Measurements from ENCODE around the gene CCDC192. TPM values are rescaled to one million over a fixed set of nuclear protein-coding genes. Genes with fewer than 3 reads are reported as not detected.
"Not testable (repeated sequence)": the region's sequence is repeated elsewhere in the genome, so short reads cannot be mapped to it uniquely, and the experiment has no call there.

Gene CCDC192
- total RNA-seq, 2 donors from 2014 or later: 0.25 TPM; not detected in 1

DNA sequence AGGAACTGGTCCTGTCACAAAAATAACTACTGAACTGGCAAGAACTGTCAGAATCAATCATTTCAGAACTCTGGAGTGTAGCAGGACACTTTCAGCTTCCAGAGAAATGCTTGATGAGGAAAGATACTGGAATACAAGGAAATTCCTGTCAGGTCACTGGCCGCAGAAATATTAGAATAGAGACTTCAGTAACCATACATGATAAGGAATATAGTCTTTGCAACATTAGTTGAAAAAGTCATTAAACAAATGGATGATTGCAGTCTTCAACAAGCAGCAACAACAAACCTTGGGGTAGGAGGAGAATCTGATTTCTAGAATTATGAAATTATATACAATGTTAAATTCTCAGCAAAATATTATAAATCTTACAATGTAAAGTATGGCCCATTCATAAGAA lies 88.2 kb downstream of the CCDC192 start:
- DNase-seq: no peak
- H3K36me3 Mint-ChIP-seq (ENCODE audit: insufficient read depth in 2 of 2): peaks cover 19 to 28% of the 10 kb centered on the region in 2 donors
- H3K4me3 Mint-ChIP-seq: no peak overlapping the region
- H3K27ac Mint-ChIP-seq: no peak overlapping the region
- peaks cover 13 to 14% of the 10 kb centered on the region in 2 donors for H3K9me3 Mint-ChIP-seq
- no peak for ATAC-seq (replicated peaks in 1 of 2)
- peaks cover 13% of the 10 kb centered on the region for H3K27me3 Mint-ChIP-seq (ENCODE audit: low read depth)
- H3K4me1 Mint-ChIP-seq (ENCODE audit: low read depth): peaks cover 9% of the 10 kb centered on the region

DNA sequence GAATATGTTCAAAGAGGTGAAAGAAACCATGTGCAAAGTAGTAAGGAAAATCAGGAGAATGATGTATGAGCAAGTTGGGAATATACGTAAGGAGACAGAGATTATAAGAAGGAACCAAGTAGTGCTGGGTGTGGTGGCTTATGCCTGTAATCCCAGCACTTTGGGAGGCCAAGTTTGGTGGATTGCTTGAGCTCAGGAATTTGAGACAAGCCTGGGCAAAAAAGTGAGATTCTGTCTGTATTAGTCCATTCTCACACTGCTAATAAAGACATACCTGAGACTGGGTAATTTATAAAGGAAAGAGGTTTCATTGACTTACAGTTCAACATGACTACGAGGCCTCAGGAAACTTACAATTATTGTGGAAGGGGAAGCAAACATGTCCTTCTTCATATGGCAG lies 88.7 kb downstream of the CCDC192 start:
- not testable (repeated sequence) for H3K4me1 Mint-ChIP-seq (ENCODE audit: low read depth); ATAC-seq (replicated peaks in 1 of 2); H3K4me3 Mint-ChIP-seq; DNase-seq; H3K27ac Mint-ChIP-seq
- H3K36me3 Mint-ChIP-seq (ENCODE audit: insufficient read depth in 2 of 2): peaks cover 19 to 28% of the 10 kb centered on the region in 2 donors
- peaks cover 13% of the 10 kb centered on the region for H3K27me3 Mint-ChIP-seq (ENCODE audit: low read depth)
- H3K9me3 Mint-ChIP-seq: peaks cover 13 to 14% of the 10 kb centered on the region in 2 donors

DNA sequence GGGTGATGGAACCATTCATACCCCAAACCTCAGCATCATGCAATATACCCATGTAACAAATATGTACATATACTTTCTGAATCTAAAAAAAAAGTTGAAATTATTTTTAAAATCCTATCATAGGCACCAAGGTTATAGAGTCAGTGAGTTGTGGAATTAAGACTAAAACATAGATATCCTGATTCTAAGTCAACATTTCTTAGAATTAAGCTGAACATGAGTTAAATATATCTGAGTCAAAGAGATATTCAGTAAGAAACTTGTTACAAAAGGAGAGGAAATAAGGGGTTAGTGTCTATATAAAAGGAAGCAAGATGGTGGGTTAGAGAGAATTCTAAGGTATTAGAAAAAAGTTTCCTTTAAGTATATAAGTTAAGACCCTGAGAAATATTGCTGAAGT lies 89.9 kb downstream of the CCDC192 start:
- Mint-ChIP-seq H3K36me3 (ENCODE audit: insufficient read depth in 2 of 2) (peaks cover 19 to 22% of the 10 kb centered on the region in 2 donors), H3K9me3 (peaks cover 8 to 14% of the 10 kb centered on the region in 2 donors), H3K27me3 (ENCODE audit: low read depth) (peaks cover 8% of the 10 kb centered on the region), H3K4me3 (peak overlapping the region in 1 of 2 donors; percentile 16), H3K4me1 (ENCODE audit: low read depth) (no peaks in the 10 kb centered on the region), H3K27ac (peak overlapping the region; percentile 10)
- DNase-seq (no peak), ATAC-seq (replicated peaks in 1 of 2) (peak; percentile 5 to 65)

DNA sequence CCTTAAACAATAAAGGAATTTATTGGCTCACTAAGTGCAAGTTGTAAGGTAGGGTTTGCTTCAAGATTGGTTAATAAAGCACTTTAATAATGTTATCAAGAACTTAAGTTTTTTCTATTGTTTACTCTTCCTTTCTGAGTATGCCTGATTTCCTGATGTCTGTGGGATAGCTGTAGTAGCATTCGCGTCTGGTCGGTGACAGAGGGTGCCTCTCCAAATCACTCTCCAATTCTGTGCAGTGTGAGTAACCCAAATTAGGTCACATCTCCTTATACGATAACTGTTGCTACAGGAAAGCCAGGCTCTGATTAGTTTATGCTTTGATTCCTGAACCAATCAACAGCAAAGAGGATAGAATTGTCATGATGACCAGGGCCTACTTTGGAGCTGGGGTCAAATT lies 90.7 kb downstream of the CCDC192 start:
- no peak for DNase-seq
- Mint-ChIP-seq H3K27me3 (ENCODE audit: low read depth) (peaks cover 8% of the 10 kb centered on the region), H3K27ac (no peak overlapping the region), H3K9me3 (peaks cover 5 to 11% of the 10 kb centered on the region in 2 donors), H3K4me3 (no peak overlapping the region), H3K36me3 (ENCODE audit: insufficient read depth in 2 of 2) (peaks cover 16 to 18% of the 10 kb centered on the region in 2 donors), H3K4me1 (ENCODE audit: low read depth) (no peaks in the 10 kb centered on the region)
- ATAC-seq (replicated peaks in 1 of 2): no peak

DNA sequence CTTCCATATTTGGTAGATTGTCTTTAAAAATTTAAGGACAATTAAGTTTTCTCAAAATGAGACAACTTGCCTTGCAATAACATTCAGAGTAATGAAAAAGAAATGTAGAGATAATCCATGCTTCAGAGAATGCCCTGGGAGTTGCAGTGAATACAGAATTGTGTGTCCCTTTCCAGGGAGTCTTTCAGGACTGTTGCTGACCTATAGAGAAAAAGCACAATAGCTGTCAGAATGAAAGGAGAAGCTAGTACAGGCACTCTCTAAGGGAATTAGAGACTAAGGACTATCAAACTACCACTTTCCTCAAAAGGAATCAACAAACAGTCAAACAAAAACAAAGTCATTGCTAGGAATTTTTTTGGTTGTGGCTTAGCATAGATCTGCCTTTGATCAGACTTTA lies 93.0 kb downstream of the CCDC192 start:
- Mint-ChIP-seq H3K27ac (no peak overlapping the region), H3K9me3 (peaks cover 5 to 9% of the 10 kb centered on the region in 2 donors), H3K4me3 (no peak overlapping the region), H3K4me1 (ENCODE audit: low read depth) (no peaks in the 10 kb centered on the region), H3K36me3 (ENCODE audit: insufficient read depth in 2 of 2) (peaks cover 10% of the 10 kb centered on the region in 2 donors), H3K27me3 (ENCODE audit: low read depth) (peaks cover 8% of the 10 kb centered on the region)
- DNase-seq: no peak
- ATAC-seq (replicated peaks in 1 of 2): no peak

DNA sequence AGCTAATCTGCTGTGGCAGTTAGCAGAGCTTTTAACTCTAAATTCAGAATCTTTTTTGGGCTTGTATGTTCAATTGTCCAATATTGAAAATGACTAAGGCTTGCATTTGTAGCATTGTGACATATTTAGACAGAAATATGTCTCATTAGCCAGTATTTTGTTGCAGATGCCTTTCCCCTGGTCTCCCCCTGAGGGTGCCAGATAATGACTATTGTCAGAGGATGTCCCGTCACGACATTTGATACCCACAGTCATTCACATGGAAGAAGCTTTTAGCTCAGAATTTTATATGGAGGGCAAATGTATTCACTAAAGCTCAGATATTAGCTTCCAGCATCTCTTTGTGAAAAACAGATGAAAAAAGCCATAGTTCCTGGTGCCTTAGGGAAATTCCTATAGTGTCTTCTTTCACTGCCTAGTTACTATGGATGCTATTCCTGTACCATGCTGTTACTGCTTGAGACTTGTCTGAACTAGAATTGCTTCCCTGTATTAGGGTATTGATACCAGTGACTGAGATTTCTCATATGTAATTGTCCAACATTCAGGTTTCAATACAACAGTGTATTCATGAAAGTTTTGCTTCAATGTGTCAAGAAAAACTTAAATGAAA lies 96.2 kb downstream of the CCDC192 start:
- H3K27me3 Mint-ChIP-seq (ENCODE audit: low read depth): peaks cover 9% of the 10 kb centered on the region
- DNase-seq (no peak), ATAC-seq (replicated peaks in 1 of 2) (no peak)
- H3K36me3 Mint-ChIP-seq (ENCODE audit: insufficient read depth in 2 of 2): no peaks in the 10 kb centered on the region
- no peak overlapping the region for H3K4me3 Mint-ChIP-seq
- H3K9me3 Mint-ChIP-seq: no peaks in the 10 kb centered on the region
- H3K4me1 Mint-ChIP-seq (ENCODE audit: low read depth): no peaks in the 10 kb centered on the region
- H3K27ac Mint-ChIP-seq: no peak overlapping the region

DNA sequence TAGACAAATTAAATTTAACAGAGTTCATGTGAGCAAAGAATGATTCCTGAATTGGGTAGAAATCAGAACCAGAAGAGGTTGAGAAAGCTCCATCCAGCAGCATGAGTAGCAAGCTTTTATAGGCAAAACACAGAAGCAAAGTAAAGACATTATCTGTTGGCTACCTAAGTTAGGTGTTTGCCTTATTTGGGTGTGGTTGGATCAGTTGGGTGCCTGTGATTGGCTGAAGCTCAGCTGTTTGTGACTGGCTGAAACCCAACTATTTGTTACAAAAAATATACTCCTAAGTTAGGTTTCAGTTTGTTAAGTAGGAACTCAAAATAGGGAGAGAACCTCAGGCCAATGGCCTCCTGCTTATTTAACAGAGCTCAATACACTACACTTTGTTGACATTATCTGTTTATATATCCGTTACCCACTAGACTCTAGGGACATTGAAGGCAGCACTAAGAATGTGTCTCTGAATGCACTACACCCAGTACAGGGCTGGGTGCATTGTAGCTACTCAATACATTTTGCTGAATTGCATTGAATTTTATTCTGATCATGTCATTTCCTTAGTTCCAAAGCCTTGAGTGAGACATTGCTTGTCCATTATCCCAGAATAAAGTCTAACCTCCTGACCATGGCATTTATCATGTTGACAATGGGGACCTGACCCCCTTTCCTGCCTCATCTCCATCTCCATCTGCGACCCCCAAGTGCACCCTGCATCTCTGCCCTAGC lies 98.7 kb downstream of the CCDC192 start:
- Mint-ChIP-seq H3K36me3 (ENCODE audit: insufficient read depth in 2 of 2) (no peaks in the 10 kb centered on the region), H3K27ac (no peak overlapping the region), H3K4me3 (no peak overlapping the region), H3K9me3 (no peaks in the 10 kb centered on the region), H3K4me1 (ENCODE audit: low read depth) (no peaks in the 10 kb centered on the region), H3K27me3 (ENCODE audit: low read depth) (peaks cover 9% of the 10 kb centered on the region)
- ATAC-seq (replicated peaks in 1 of 2): no peak
- DNase-seq: no peak

DNA sequence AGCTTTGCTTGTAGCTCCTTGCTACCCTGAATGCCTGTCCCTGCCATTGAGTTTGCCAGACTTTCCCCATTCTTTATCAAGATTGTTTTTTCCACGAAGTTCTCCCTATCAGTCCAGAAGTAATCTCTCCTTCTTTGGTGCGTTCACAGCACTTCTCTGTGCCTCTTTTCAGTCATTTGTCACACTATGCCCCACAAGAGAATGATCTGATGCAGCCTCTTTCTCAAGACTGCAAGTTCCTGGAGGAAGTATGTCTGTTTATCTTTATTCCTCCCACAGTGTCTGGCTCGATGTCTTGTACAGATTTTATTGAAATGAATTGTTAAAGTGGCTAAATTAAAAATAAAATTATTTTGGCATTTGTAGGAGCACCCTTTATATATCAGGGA lies 99.3 kb downstream of the CCDC192 start:
- Mint-ChIP-seq H3K9me3 (no peaks in the 10 kb centered on the region), H3K36me3 (ENCODE audit: insufficient read depth in 2 of 2) (no peaks in the 10 kb centered on the region), H3K27me3 (ENCODE audit: low read depth) (peaks cover 9% of the 10 kb centered on the region), H3K4me1 (ENCODE audit: low read depth) (no peaks in the 10 kb centered on the region), H3K4me3 (no peak overlapping the region), H3K27ac (no peak overlapping the region)
- DNase-seq (no peak), ATAC-seq (replicated peaks in 1 of 2) (no peak)

DNA sequence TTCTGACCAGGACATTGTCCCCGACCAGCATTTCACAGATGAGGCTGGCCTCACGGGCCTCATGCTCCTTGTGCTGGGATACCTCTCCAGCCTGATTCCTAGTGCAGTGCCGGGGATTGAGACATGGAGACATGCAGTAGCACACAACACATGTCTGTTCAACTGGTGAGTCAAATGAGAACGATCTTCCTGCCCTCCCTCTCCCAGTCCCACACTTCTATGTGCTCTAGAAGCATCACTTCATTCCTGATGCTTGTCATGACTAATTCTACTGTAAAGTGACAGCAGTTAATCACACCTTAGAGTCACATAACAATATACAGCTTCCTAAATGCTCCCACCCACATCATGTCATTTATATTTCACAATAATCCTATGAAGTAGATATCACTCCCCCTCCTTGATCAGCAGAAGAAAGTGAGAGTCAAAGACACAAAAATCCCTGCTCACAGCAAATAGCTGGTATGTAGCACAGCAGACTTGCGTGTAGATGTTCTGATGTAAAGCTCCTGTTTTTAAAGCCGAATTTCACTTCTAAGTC lies 101.8 kb downstream of the CCDC192 start:
- DNase-seq (no peak), ATAC-seq (replicated peaks in 1 of 2) (no peak)
- no peak overlapping the region for H3K27ac Mint-ChIP-seq
- H3K27me3 Mint-ChIP-seq (ENCODE audit: low read depth): peaks cover 11% of the 10 kb centered on the region
- H3K9me3 Mint-ChIP-seq: no peaks in the 10 kb centered on the region
- H3K4me1 Mint-ChIP-seq (ENCODE audit: low read depth): no peaks in the 10 kb centered on the region
- no peak overlapping the region for H3K4me3 Mint-ChIP-seq
- no peaks in the 10 kb centered on the region for H3K36me3 Mint-ChIP-seq (ENCODE audit: insufficient read depth in 2 of 2)

DNA sequence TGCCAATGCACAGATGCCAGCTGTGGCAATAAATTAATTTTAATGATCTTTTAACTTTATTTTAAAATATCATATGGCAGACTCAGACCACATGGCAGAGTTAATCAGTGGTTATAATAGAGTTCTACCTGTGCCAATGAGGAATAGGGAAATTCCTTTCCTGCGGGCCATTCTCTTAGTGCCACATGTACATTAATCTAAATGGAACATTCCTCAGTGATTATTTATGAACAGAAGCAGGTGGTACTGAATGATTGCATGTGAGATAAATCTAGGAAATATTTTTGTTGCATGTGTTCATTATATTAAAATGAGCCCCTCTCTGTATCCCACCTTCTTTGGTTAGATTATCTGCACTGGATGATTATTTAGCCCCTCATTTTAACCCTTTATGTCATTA lies 102.3 kb downstream of the CCDC192 start:
- H3K36me3 Mint-ChIP-seq (ENCODE audit: insufficient read depth in 2 of 2): no peaks in the 10 kb centered on the region
- no peaks in the 10 kb centered on the region for H3K9me3 Mint-ChIP-seq
- ATAC-seq (replicated peaks in 1 of 2) (no peak), DNase-seq (no peak)
- no peak overlapping the region for H3K27ac Mint-ChIP-seq
- H3K4me1 Mint-ChIP-seq (ENCODE audit: low read depth): no peaks in the 10 kb centered on the region
- no peak overlapping the region for H3K4me3 Mint-ChIP-seq
- peaks cover 16% of the 10 kb centered on the region for H3K27me3 Mint-ChIP-seq (ENCODE audit: low read depth)

DNA sequence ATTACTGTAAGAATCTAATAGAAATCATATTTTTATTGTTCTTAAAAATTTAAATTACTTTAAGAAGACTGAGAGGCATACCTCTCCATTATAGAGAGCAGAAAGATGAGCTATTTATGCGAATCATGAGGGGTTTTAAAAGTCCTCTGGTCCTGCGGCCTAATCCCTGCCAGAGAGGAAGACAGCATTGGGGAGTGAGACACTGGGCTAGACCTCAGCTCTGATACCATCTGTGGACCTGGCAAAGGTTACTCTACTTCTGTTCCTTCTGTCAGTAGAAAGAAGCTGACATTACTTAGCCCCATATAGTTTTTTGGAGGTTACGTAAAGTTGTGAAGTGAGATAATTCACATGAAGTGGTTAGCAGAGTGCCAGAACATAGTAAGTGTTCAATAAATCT lies 103.6 kb downstream of the CCDC192 start:
- ATAC-seq (replicated peaks in 1 of 2): no peak

DNA sequence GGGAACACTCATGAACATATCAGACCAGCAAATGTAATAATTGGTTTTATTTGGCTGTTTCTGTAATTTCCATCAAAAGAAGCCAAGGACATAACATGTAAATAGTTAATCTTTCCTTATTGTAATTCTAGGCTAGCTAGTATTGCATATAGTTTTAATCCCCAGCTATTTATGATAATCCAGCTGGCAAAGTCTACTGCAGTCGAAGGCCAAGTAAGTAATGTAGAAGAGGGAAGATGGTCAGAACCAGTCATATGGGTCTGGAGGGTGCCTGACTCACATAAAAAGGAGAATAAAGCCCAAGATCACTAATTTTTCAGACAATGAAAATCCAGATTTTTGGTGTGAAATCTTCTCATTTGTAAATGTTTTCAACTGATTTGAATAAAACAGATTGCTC lies 106.3 kb downstream of the CCDC192 start:
- Mint-ChIP-seq H3K27ac (no peak overlapping the region), H3K36me3 (ENCODE audit: insufficient read depth in 2 of 2) (no peaks in the 10 kb centered on the region), H3K4me3 (no peak overlapping the region), H3K4me1 (ENCODE audit: low read depth) (no peaks in the 10 kb centered on the region), H3K9me3 (no peaks in the 10 kb centered on the region), H3K27me3 (ENCODE audit: low read depth) (peaks cover 27% of the 10 kb centered on the region)
- ATAC-seq (replicated peaks in 1 of 2) (no peak), DNase-seq (no peak)

More for the DNA sequence above, 103.6 kb downstream of the CCDC192 start:
- H3K36me3 Mint-ChIP-seq (ENCODE audit: insufficient read depth in 2 of 2): no peaks in the 10 kb centered on the region
- no peaks in the 10 kb centered on the region for H3K4me1 Mint-ChIP-seq (ENCODE audit: low read depth)
- no peak overlapping the region for H3K4me3 Mint-ChIP-seq
- no peak overlapping the region for H3K27ac Mint-ChIP-seq
- H3K27me3 Mint-ChIP-seq (ENCODE audit: low read depth): peaks cover 16% of the 10 kb centered on the region
- DNase-seq: no peak
- H3K9me3 Mint-ChIP-seq: no peaks in the 10 kb centered on the region

DNA sequence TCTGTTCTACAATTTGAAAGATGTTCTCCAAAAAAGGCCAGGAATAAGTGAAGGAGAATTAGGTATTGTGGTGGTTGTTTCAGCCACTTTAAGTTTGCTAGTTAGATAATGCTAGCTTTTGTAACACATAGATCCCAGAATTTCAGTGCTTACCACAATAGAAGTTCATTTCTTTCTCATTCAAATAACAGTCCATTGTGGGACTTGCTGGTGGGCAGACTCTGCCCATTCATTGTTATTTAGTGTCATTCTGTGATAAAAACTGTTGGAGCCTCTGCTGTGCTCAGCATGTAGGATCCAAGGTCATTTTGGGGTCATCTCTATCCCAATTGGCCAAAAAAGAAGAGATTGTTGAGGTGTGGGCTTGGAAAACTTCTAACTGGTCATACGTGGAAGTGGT lies 106.8 kb downstream of the CCDC192 start:
- peaks cover 32% of the 10 kb centered on the region for H3K27me3 Mint-ChIP-seq (ENCODE audit: low read depth)
- no peak overlapping the region for H3K4me3 Mint-ChIP-seq
- ATAC-seq (replicated peaks in 1 of 2): no peak

More for the DNA sequence above, 106.8 kb downstream of the CCDC192 start:
- Mint-ChIP-seq H3K27ac (no peak overlapping the region), H3K4me1 (ENCODE audit: low read depth) (no peaks in the 10 kb centered on the region), H3K9me3 (no peaks in the 10 kb centered on the region), H3K36me3 (ENCODE audit: insufficient read depth in 2 of 2) (no peaks in the 10 kb centered on the region)
- no peak for DNase-seq
